PC-9 (cell line): Measurements from ENCODE around the gene SH3GL1. TPM values are rescaled to one million over a fixed set of nuclear protein-coding genes. Genes with fewer than 3 reads are reported as not detected.

ENCODE experiments used
- BruUV-seq: library from RNA; stranded (reverse); fragments of 400-500 nt; replicated peaks from 2 replicates; lab custom pipeline; 2021; lab: Mats Ljungman, UMichigan
- CTCF ChIA-PET: fragments of 300-600 bp; sonication (Branson Sonifier 250); formaldehyde crosslinking; loops from one replicate; lab custom pipeline; 2022; ENCODE audit warnings: antibody characterized with exemption; lab: Charles Lee
- POLR2A ChIA-PET: fragments of 300-600 bp; sonication (Branson Sonifier 250); formaldehyde crosslinking; loops from one replicate; lab custom pipeline; 2022; ENCODE audit warnings: antibody characterized with exemption; ENCODE audit not compliant: unreplicated experiment; lab: Charles Lee
- DNase-seq, 2 experiments: peaks; one replicate each; pipeline versions ENCODE4 v3.0.0 to v3.0.0-alpha.2; 2015 to 2022; ENCODE audit warnings: mixed read lengths in 1 of 2
- H2AFZ ChIP-seq: fragments of 200-600 bp; sonication (generic); 2 replicates; pipeline ENCODE4 v1.8.1; 2017; ENCODE audit warnings: antibody characterized with exemption
- H3F3A ChIP-seq: fragments of 200-600 bp; sonication (generic); 2 replicates; pipeline ENCODE4 v1.8.1; 2017; ENCODE audit warnings: antibody characterized with exemption, mild to moderate bottlenecking, low read depth; ENCODE audit not compliant: insufficient read depth
- H3K27ac ChIP-seq: fragments of 200-600 bp; sonication (generic); 2 replicates; pipeline ENCODE4 v1.6.1; 2016; ENCODE audit warnings: mixed run types
- H3K27me3 ChIP-seq: fragments of 200-600 bp; sonication (generic); 2 replicates; pipeline ENCODE4 v1.6.1; 2016; ENCODE audit warnings: low read depth, mixed run types; ENCODE audit not compliant: insufficient read depth
- H3K36me3 ChIP-seq: fragments of 200-600 bp; sonication (generic); 2 replicates; pipeline ENCODE4 v1.6.1; 2016; ENCODE audit warnings: low read depth, mixed run types
- H3K4me1 ChIP-seq: fragments of 200-600 bp; sonication (generic); replicated peaks from 2 replicates; pipeline ENCODE4 v1.6.1; 2016; ENCODE audit warnings: mixed run types; ENCODE audit not compliant: insufficient read depth
- H3K4me2 ChIP-seq: fragments of 200-600 bp; sonication (generic); 2 replicates; pipeline ENCODE4 v1.6.1; 2017; ENCODE audit warnings: mixed run types
- H3K4me3 ChIP-seq: fragments of 200-600 bp; sonication (generic); 2 replicates; pipeline ENCODE4 v1.6.1; 2016; ENCODE audit warnings: mixed run types
- H3K79me2 ChIP-seq: fragments of 200-600 bp; sonication (generic); 2 replicates; pipeline ENCODE4 v1.6.1; 2017; ENCODE audit warnings: low read depth, mixed run types
- H3K9me2 ChIP-seq: fragments of 200-600 bp; sonication (generic); 2 replicates; pipeline ENCODE4 v1.8.1; 2017; ENCODE audit warnings: mild to moderate bottlenecking; ENCODE audit not compliant: insufficient read depth
- H3K9me3 ChIP-seq: fragments of 200-600 bp; sonication (generic); 2 replicates; pipeline ENCODE4 v1.8.1; 2016; ENCODE audit warnings: low read depth; ENCODE audit not compliant: insufficient read depth
- H4K20me1 ChIP-seq: fragments of 200-600 bp; sonication (generic); 2 replicates; pipeline ENCODE4 v1.8.1; 2017; ENCODE audit not compliant: insufficient read depth
- EZH2 ChIP-seq: fragments of 200-600 bp; sonication (generic); IDR thresholded peaks from 2 replicates; pipeline ENCODE4 v1.8.0; 2017; ENCODE audit warnings: antibody characterized with exemption, low read depth
- intact Hi-C: fragments of 100-400 bp; cut with micrococcal nuclease; formaldehyde crosslinking; loops from one replicate; pipeline ENCODE4 v1.10.0; 2022; ENCODE audit not compliant: unreplicated experiment
- total RNA-seq: library from RNA; stranded (reverse); gene quantifications from 2 replicates; pipeline ENCODE4 v1.2.3, GENCODE V29; 2021
- TF ChIP-seq, protein P1 (sequence below): fragments of 200-600 bp; sonication (generic); conservative IDR thresholded peaks from 2 replicates; pipeline ENCODE4 v1.6.1; 2017; ENCODE audit warnings: mixed run types, antibody characterized with exemption, mild to moderate bottlenecking, moderate library complexity

The SH3GL1 gene
- total RNA-seq, 1 experiment from 2014 or later, result 49.2 TPM

- Histone ChIP-seq H3K79me2 (no peaks in the 10 kb centered on the region), H4K20me1 (no peaks in the 10 kb centered on the region), H3K9me3 (no peaks in the 10 kb centered on the region), H3K4me1 (no peaks in the 10 kb centered on the region), H3F3A (no peaks in the 10 kb centered on the region), H3K4me2 (no peak overlapping the region), H3K4me3 (no peak overlapping the region), H2AFZ (no peak overlapping the region), H3K27ac (no peak overlapping the region), H3K9me2 (no peaks in the 10 kb centered on the region), H3K27me3 (no peaks in the 10 kb centered on the region), H3K36me3 (no peaks in the 10 kb centered on the region)
- CTCF ChIA-PET, result no interaction called here
- intact Hi-C loops, result no loop called here
- TF ChIP-seq EZH2, result no peak
- TF ChIP-seq, protein P1, sequence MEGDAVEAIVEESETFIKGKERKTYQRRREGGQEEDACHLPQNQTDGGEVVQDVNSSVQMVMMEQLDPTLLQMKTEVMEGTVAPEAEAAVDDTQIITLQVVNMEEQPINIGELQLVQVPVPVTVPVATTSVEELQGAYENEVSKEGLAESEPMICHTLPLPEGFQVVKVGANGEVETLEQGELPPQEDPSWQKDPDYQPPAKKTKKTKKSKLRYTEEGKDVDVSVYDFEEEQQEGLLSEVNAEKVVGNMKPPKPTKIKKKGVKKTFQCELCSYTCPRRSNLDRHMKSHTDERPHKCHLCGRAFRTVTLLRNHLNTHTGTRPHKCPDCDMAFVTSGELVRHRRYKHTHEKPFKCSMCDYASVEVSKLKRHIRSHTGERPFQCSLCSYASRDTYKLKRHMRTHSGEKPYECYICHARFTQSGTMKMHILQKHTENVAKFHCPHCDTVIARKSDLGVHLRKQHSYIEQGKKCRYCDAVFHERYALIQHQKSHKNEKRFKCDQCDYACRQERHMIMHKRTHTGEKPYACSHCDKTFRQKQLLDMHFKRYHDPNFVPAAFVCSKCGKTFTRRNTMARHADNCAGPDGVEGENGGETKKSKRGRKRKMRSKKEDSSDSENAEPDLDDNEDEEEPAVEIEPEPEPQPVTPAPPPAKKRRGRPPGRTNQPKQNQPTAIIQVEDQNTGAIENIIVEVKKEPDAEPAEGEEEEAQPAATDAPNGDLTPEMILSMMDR, result no peak
- no peak for DNase-seq
- BruUV-seq, result no TSS peak
- POLR2A ChIA-PET, result no interaction called here
Observed at GRCh38 chr19:4345342-4346019, 54.9 kb downstream of the SH3GL1 start.

DNA sequence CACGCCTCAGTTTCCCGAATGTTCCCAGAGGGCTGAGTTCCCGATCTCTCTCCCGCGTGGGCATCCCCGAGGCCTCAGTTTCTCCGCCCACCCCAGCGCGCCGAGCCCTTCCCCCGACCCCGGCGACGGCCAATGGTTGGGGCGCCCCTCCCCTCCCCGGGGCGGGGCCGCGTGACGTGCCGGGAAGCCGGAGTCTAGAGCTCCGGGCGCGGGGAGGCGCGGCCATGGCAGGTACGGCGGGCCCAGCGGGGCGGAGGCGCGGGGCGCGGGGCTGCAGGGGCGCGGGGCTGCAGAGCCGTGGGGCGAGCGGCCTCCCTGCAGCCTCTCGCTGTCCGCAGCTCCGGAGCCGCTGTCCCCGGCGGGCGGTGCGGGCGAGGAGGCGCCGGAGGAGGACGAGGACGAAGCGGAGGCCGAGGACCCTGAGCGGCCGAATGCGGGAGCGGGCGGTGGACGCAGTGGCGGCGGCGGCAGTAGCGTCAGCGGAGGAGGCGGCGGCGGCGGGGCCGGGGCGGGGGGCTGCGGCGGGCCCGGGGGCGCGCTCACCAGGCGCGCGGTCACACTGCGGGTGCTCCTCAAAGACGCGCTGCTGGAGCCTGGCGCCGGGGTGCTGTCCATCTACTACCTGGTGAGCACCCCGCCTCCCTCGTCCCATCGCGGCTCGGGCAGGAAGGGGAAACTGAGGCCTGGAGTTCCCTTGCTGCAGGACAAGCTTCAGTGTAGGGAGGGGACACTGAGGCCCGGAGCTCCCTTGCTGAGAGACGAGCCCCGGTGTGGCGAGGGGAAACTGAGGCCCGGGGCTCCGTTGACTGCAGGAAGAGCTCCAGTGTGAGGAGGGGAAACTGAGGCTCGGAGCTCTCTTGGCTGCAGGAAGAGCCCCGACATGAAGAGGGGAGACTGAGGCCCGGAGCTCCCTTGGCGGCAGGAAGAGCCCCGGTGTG is 56.7 kb downstream of the SH3GL1 start, which contains the start of gene MPND:
TSS of gene MPND (plus strand) at position 193 of the 938 bp plus-strand sequence. CDS start at position 225, 32 bp downstream.
- POLR2A ChIA-PET, result interaction anchor here (0.6 to 1.6 kb wide), 6 partner anchors 9 to 581 kb away, joined by 3 to 11 read pairs (median 4); partner anchors contain the start of gene YJU2
- H3K36me3 ChIP-seq, result no peaks in the 10 kb centered on the region
- peak within 1 kb of the TSS; percentile 61 for H3K4me3 ChIP-seq
- no peaks in the 10 kb centered on the region for H3K79me2 ChIP-seq
- H2AFZ ChIP-seq, result peak within 1 kb of the TSS; percentile 96
- BruUV-seq, result no TSS peak
- H3K27ac ChIP-seq, result peak within 1 kb of the TSS; percentile 56
- H3K9me3 ChIP-seq, result no peaks in the 10 kb centered on the region
- H4K20me1 ChIP-seq, result no peaks in the 10 kb centered on the region
- H3K9me2 ChIP-seq, result no peaks in the 10 kb centered on the region
- H3K4me1 ChIP-seq, result no peaks in the 10 kb centered on the region
- peak within 1 kb of the TSS; percentile 84 for H3K4me2 ChIP-seq
- peak; percentile 51 to 83 for DNase-seq
- no peaks in the 10 kb centered on the region for H3K27me3 ChIP-seq
- intact Hi-C loops, result loop anchor here (2.0 kb wide), 1 partner anchor 59 kb away; the partner anchor contains the start of gene CHAF1A
- no peaks in the 10 kb centered on the region for H3F3A ChIP-seq
- CTCF ChIA-PET, result interaction anchor here (0.7 to 1.4 kb wide), 2 partner anchors 9 to 80 kb away, joined by 6 to 7 read pairs; no protein-coding TSS in a partner anchor
- no peak for TF ChIP-seq EZH2
- TF ChIP-seq, protein P1, result no peak
